Measurements from ENCODE around the gene OR3A3.

The OR3A3 gene

DNA sequence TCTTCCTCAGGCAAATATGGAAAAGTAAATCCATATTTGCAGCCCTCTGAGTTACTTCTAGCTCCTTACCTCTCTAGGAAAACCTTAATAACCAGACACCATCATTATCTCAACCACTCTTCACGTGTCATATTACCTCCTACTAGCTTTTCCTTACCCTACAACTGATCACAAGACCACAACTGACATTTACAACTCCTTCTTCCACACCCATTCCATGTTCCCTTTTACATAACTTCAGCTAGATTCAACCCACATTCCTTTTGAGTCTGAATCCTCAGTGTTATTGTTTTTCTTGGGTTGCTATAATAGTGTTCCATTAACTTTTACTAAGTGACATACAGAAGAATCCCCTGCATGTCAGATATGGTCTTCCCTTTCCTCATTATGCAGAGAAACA is 27.2 kb downstream of the OR3A3 start:
- H4K20me1 ChIP-seq (ENCODE audit: insufficient read depth, low read length) = no peaks in the 10 kb centered on the region
- DNase-seq (no peak), ATAC-seq (ENCODE audit: insufficient read depth, low read depth) (no peak)
- no peak overlapping the region for H3K27ac ChIP-seq (ENCODE audit: low read length)
- H3K4me2 ChIP-seq (ENCODE audit: insufficient read depth, low read length) = no peak overlapping the region
- no peaks in the 10 kb centered on the region for H3K9me3 ChIP-seq (ENCODE audit: insufficient read depth, low read length, severe bottlenecking)
- no peak overlapping the region for H2AFZ ChIP-seq (ENCODE audit: low read depth, low read length)
- no peaks in the 10 kb centered on the region for H3K79me2 ChIP-seq (ENCODE audit: insufficient read depth, low read length)
- H3K4me1 ChIP-seq (ENCODE audit: insufficient read depth, low read length) = no peaks in the 10 kb centered on the region
- H3K9ac ChIP-seq (ENCODE audit: low read depth, low read length) = no peak overlapping the region
- TF ChIP-seq EZH2 (IDR thresholded peaks at IDR 0.05; ENCODE audit: borderline replicate concordance, low read depth, low read length, severe bottlenecking) = no peak
- TF ChIP-seq, protein P1, sequence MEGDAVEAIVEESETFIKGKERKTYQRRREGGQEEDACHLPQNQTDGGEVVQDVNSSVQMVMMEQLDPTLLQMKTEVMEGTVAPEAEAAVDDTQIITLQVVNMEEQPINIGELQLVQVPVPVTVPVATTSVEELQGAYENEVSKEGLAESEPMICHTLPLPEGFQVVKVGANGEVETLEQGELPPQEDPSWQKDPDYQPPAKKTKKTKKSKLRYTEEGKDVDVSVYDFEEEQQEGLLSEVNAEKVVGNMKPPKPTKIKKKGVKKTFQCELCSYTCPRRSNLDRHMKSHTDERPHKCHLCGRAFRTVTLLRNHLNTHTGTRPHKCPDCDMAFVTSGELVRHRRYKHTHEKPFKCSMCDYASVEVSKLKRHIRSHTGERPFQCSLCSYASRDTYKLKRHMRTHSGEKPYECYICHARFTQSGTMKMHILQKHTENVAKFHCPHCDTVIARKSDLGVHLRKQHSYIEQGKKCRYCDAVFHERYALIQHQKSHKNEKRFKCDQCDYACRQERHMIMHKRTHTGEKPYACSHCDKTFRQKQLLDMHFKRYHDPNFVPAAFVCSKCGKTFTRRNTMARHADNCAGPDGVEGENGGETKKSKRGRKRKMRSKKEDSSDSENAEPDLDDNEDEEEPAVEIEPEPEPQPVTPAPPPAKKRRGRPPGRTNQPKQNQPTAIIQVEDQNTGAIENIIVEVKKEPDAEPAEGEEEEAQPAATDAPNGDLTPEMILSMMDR (IDR thresholded peaks at IDR 0.05; ENCODE audit: borderline replicate concordance, extremely low read depth, low read length, poor library complexity, severe bottlenecking) = no peak
- no peaks in the 10 kb centered on the region for H3K36me3 ChIP-seq (ENCODE audit: insufficient read depth, low read length)
- peaks cover 19% of the 10 kb centered on the region for H3K27me3 ChIP-seq (ENCODE audit: insufficient read depth, low read length, poor library complexity)
- H3K4me3 ChIP-seq (ENCODE audit: low read depth in 1 of 2, low read length in 2 of 2) = no peak overlapping the region

DNA sequence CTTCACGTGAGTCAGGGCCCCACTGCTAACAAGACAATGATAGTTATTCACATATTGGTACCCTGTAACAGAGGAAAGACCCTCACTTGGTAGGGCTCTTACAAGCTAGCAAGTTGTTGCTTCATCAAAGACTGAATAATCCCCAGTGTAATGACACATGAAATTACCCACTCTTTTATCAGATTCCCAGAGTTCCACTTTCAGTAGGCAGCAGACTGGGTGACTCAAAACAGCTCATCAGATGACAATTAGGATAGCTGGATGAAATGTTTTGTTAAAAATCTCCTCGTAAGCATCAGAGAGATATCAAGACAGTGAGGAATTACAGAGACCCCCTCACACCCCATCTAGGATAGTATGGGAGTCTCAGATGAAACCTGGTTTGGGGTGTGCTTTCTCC is 29.3 kb downstream of the OR3A3 start:
- no peaks in the 10 kb centered on the region for H4K20me1 ChIP-seq (ENCODE audit: insufficient read depth, low read length)
- H3K9me3 ChIP-seq (ENCODE audit: insufficient read depth, low read length, severe bottlenecking) = no peaks in the 10 kb centered on the region
- H3K9ac ChIP-seq (ENCODE audit: low read depth, low read length) = no peak overlapping the region
- no peak overlapping the region for H2AFZ ChIP-seq (ENCODE audit: low read depth, low read length)
- no peak for DNase-seq
- TF ChIP-seq, protein P1 (IDR thresholded peaks at IDR 0.05; ENCODE audit: borderline replicate concordance, extremely low read depth, low read length, poor library complexity, severe bottlenecking) = no peak
- TF ChIP-seq EZH2 (IDR thresholded peaks at IDR 0.05; ENCODE audit: borderline replicate concordance, low read depth, low read length, severe bottlenecking) = no peak
- no peaks in the 10 kb centered on the region for H3K36me3 ChIP-seq (ENCODE audit: insufficient read depth, low read length)
- H3K4me2 ChIP-seq (ENCODE audit: insufficient read depth, low read length) = no peak overlapping the region
- H3K27ac ChIP-seq (ENCODE audit: low read length) = no peak overlapping the region
- no peaks in the 10 kb centered on the region for H3K4me1 ChIP-seq (ENCODE audit: insufficient read depth, low read length)
- peaks cover 24% of the 10 kb centered on the region for H3K27me3 ChIP-seq (ENCODE audit: insufficient read depth, low read length, poor library complexity)
- no peaks in the 10 kb centered on the region for H3K79me2 ChIP-seq (ENCODE audit: insufficient read depth, low read length)
- H3K4me3 ChIP-seq (ENCODE audit: low read depth in 1 of 2, low read length in 2 of 2) = no peak overlapping the region
- ATAC-seq (ENCODE audit: insufficient read depth, low read depth) = no peak

DNA sequence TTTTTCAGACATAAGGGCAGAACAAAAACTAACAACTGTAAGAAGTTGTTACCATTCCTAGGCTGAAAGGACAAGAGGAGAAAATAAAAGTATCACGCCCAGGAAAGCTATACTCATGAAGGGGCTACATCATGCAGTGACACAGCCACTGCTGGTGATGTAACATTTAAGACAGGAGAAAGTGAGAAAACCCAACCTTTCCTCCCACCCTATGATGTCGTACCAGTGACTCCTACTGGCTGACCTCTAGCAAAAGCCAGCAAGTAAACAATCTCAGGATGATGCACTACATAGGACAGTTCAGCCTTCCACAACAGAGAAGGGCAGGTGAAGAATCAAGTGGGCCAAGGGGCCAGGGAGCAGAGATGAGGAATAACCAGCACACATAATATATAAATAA is 36.5 kb downstream of the OR3A3 start:
- no peak for TF ChIP-seq EZH2 (IDR thresholded peaks at IDR 0.05; ENCODE audit: borderline replicate concordance, low read depth, low read length, severe bottlenecking)
- TF ChIP-seq, protein P1 (IDR thresholded peaks at IDR 0.05; ENCODE audit: borderline replicate concordance, extremely low read depth, low read length, poor library complexity, severe bottlenecking) = peak; percentile 44
- DNase-seq (no peak), ATAC-seq (ENCODE audit: insufficient read depth, low read depth) (no peak)
- no peak overlapping the region for H3K27ac ChIP-seq (ENCODE audit: low read length)
- H3K9ac ChIP-seq (ENCODE audit: low read depth, low read length) = no peak overlapping the region
- H4K20me1 ChIP-seq (ENCODE audit: insufficient read depth, low read length) = no peaks in the 10 kb centered on the region
- H3K79me2 ChIP-seq (ENCODE audit: insufficient read depth, low read length) = no peaks in the 10 kb centered on the region
- no peaks in the 10 kb centered on the region for H3K9me3 ChIP-seq (ENCODE audit: insufficient read depth, low read length, severe bottlenecking)
- H3K36me3 ChIP-seq (ENCODE audit: insufficient read depth, low read length) = no peaks in the 10 kb centered on the region
- no peak overlapping the region for H3K4me3 ChIP-seq (ENCODE audit: low read depth in 1 of 2, low read length in 2 of 2)
- no peak overlapping the region for H3K4me2 ChIP-seq (ENCODE audit: insufficient read depth, low read length)
- no peak overlapping the region for H2AFZ ChIP-seq (ENCODE audit: low read depth, low read length)
- H3K4me1 ChIP-seq (ENCODE audit: insufficient read depth, low read length) = no peaks in the 10 kb centered on the region
- peaks cover 14% of the 10 kb centered on the region for H3K27me3 ChIP-seq (ENCODE audit: insufficient read depth, low read length, poor library complexity)
